Jurkat, Clone E6-1 (cell line): ENCODE results near the gene RALGAPB.
"Not testable (repeated sequence)": the region's sequence is repeated elsewhere in the genome, so short reads cannot be mapped to it uniquely, and the experiment has no call there.

Source experiments
- DNase-seq: peaks from one replicate; pipeline ENCODE4 v3.0.0-alpha.2; 2011; ENCODE audit warnings: low read depth, low spot score
- H3K4me3 ChIP-seq: 2 replicates; pipeline ENCODE4 v1.5.1; 2011; ENCODE audit warnings: mild to moderate bottlenecking, low read length, control low read depth, moderate library complexity

The RALGAPB gene

DNA sequence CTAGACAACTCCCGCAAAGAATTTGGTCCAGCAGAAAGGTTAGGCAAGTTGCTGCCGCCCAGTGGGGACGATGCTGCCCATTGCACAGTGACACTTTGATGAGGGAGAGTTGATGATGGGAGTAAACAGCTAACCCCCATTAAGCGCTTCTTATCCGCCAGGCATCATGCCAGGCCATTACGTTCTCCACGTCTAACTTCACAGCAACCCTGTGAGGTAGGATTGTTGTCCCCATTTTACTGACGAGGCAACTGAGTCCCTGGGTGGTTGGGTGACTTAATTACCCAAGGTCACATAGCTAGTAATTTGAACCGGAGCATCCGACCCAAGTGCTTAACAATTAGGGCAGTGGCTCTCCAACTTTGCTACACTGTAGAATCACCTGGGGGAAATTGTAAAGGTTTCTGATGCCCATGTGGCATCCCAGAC, 738 bp downstream of the RALGAPB start:
- DNase-seq: no peak
- peak overlapping the region; percentile 69 for H3K4me3 ChIP-seq

- H3K4me3 ChIP-seq: no peak overlapping the region
- DNase-seq: no peak
Observed at GRCh38 chr20:38477747-38478146, 5.1 kb downstream of the RALGAPB start.

GRCh38 chr20:38479596-38479995, 7.0 kb downstream of the RALGAPB start:
- no peak for DNase-seq
- H3K4me3 ChIP-seq: no peak overlapping the region

DNA sequence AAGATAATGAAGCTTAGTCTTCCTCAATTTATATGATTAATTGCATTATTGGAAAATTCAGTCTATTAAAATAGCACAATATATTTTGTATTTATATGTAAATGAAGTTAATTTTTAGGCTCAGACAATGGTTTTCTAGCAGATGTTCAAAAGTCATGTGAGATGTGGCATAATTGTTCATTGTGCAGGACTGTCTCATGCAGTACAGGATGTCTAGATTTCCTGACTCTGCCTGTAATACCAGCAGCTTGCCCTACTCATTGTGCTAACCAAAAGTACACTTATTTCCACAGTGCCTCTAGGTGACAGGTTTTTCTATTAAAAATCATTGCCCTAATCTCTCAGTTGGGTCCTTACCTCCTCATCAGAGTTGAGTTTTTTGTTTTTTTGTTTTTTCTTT, 12.4 kb downstream of the RALGAPB start:
- DNase-seq: no peak
- no peak overlapping the region for H3K4me3 ChIP-seq

DNA sequence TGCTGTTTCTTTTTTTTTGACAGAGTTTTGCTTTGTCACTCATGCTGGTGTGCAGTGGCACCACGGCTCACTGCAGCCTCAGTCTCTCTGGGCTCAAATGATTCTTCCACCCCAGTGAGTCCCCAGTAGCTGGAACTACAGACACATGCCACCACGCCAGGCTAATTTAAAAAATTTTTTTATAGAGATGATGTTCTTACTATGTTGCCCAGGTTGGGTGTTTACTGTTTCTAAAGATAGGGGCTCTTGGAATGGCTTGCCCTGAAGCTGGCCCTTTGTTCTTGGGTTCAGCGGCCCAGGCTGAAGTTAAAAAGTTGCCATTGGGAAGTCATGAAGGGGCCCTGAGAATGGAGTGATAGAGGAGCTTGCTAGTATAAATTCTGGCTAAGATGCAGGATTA, 16.5 kb downstream of the RALGAPB start:
- no peak for DNase-seq

DNA sequence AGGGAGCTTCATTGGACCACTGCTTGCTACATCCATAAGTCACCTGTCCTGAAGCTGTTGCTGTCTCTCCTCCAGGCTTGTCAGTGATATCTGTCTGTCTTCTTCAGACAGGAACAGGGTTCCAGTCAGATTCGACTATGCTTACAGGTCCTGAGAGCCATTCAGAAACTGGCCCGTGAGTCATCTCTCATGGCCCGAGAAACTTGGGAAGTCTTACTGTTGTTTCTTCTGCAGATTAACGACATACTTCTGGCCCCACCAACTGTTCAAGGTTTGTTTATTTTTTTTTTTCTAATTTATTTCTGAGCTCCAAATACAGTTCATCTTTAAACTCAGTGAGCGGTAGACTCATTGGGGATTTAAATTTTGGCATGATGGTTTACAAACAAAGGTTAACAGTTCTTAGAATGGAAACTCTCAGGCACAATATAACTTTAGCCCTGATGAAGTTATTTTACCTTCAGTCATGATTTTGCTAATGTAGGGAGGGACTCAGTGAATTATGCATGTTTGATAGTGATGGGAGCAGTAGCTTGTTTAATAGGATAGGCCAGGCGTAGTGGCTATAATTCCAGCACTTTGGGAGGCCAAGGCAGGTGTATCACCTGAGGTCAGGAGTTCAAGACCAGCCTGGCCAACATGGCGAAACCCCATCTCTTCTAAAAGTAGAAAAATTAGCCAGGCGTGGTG, 24.7 kb downstream of the RALGAPB start:
- no peak for DNase-seq
- no peak overlapping the region for H3K4me3 ChIP-seq

More for the DNA sequence above, 16.5 kb downstream of the RALGAPB start:
- no peak overlapping the region for H3K4me3 ChIP-seq

DNA sequence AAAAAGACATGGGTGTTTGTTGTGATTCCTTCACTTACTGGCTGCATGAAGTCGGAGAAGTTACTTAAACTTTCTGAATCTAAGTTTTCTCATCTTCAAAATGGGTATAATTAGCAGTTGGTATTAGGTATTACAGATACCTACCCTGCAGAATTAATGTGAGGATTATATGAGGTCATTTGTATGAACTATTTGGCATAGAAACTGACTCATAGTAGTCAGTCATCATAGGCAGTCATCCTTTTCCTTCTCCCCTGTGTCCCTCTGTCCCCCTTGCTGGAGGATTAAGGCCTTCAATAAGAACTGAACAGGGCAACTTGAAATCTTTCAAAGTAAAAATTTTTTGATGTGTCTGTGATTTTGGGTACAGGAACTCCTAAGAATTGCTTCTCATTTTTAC, 26.3 kb downstream of the RALGAPB start:
- DNase-seq: no peak

GRCh38 chr20:38499366-38499765, 26.7 kb downstream of the RALGAPB start:
- H3K4me3 ChIP-seq: no peak overlapping the region
- no peak for DNase-seq

More for the DNA sequence above, 26.3 kb downstream of the RALGAPB start:
- no peak overlapping the region for H3K4me3 ChIP-seq

DNA sequence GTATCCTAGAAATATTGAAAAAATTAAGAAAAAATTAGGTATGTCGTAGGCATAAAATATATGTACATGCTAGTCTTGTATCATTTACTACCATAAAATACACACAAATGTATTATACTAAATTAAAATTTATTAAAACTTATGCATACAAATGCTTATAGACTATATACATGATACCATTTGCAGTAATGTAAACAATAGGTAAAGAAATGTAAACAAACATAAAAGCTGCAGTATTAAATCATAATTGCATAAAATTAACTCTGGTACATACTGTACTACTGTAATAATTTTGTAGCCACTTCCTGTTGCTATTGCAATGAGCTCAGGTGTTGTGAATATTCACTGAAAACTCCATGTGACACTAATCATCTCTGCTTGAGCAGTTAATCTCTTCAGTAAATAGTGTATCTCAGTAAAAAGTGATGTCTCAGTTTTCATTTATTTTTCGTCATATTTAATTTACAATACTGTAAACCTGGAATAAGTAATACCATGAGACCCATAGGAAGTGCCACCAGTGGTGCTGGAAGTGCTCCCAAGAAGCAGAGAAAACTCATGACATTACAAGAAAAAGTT, 29.3 kb downstream of the RALGAPB start:
- no peak for DNase-seq
- H3K4me3 ChIP-seq: no peak overlapping the region

DNA sequence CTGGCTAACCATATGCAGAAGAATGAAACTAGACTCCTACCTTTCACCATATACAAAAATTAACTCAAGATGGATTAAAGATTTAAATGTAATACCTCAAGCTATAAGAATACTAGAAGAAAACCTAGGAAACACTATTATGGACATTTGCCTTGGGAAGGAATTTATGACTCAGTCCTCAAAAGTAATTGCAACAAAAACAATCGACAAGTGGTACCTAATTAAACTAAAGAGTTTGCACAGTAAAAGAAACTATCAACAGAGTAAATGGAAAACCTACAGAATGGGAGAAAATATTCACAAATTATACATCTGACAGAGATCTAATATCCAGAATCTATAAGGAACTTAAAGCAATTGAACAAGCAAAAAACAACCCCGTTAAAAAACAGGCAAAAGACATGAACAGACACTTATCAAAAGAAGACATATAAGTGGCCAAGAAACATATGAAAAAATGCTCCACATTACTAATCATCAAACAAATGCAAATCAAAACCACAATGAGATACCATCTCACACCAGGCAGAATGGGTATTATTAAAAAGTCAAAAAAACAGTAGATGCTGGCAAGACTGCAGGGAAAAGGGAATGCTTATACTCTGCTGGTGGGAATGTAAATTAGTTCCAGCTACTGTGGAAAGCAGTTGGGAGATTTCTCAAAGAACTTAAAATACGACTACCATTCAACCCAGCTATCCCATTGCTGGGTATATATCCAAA, 31.9 kb downstream of the RALGAPB start:
- no peak for DNase-seq
- H3K4me3 ChIP-seq: no peak overlapping the region

GRCh38 chr20:38505091-38505455, 32.4 kb downstream of the RALGAPB start:
- DNase-seq: no peak
- no peak overlapping the region for H3K4me3 ChIP-seq

DNA sequence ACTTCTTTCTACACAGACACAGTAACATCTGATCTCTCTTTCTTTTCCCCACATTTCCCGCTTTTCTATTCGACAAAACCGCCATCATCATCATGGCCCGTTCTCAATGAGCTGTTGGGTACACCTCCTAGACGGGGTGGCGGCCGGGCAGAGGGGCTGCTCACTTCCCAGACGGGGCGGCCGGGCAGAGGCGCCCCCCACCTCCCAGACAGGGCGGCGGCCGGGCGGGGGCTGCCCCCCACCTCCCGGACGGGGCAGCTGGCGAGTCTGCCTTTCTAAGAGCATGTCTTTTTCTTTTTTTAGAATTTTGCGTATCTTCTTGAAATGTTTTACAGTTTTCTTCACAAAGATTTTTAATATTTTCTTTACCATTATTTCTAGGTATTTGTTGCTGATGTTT, 39.1 kb downstream of the RALGAPB start:
- not testable (repeated sequence) for DNase-seq

DNA sequence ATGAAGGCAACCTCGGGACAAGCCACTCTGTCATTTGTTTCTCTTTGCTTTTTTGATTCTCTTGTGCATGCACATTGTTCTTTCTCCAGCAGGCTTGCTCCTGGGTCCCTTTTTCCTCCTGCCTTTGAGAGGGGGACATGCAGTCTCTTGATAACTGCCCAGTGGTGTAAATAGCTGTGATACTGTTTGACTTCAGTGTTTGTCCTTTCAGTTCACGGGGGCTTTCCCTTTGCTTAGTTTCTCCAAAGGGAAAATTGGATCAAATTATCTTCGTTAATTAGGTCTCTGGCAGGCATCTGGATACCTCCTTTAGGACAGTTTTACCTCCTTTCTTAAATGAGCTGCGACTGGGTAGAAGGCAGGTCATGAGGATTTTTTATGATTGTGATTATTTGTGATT, 41.5 kb downstream of the RALGAPB start:
- no peak for DNase-seq
- H3K4me3 ChIP-seq: no peak overlapping the region

More for the DNA sequence above, 39.1 kb downstream of the RALGAPB start:
- H3K4me3 ChIP-seq: not testable (repeated sequence)

GRCh38 chr20:38514947-38515346, 42.3 kb downstream of the RALGAPB start:
- no peak for DNase-seq
- no peak overlapping the region for H3K4me3 ChIP-seq

DNA sequence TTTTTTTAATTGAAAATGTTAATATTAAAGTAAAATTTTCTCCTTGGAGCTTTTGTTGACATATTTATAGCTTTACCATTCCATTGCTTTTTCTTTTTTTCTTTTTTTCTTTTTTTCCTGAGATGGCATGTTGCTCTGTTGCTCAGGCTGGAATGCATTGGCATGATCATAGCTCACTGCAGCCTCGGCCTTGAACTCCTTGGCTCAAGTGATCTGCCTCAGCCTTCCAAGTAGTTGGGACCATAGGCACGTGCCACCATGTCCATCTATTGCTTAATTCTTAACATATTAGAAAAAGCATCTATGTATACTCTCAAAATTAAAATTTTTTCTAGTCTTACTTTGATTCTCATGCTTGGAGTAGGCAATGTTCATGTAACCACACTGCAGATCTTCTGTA, 43.0 kb downstream of the RALGAPB start:
- DNase-seq: no peak
- H3K4me3 ChIP-seq: no peak overlapping the region

DNA sequence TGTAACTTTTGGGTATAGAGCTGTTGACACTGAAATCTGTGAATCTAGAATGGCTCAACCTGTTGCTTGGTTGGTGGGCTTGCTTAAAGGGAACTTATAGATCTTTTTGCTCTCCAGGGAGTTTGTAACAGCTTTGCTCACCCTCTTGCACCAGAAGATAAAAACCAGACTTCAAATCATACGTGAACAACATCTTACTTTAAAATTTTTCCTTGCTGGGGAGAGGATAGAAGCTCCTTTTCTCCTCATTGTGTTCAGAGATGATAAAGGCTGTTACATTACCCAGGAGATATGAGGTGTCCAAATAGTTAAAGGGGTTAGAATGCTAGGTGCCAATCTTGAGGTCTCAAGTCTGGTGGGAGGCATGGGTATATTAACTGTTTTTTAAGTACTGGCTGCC, 46.8 kb downstream of the RALGAPB start:
- H3K4me3 ChIP-seq: no peak overlapping the region
- no peak for DNase-seq

DNA sequence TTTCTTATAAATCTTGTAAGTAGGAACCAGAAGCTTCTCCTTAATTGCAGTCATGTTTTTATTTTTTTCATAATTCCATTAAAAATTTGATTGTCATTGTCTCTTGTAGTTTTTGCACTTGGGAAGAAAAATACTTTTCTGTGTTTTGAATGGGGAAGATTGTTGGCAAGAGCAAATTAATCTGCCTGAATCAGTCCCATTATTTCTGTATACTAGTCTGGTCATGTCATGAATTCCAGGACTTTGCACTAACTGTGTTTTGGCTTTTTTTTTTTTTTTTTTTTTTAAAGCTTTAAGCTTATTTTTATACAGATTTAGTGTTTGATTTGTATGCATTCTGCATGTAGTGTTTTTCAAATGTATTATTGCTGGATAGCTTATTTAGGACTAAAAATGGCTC, 47.6 kb downstream of the RALGAPB start:
- H3K4me3 ChIP-seq: no peak overlapping the region
- DNase-seq: no peak

GRCh38 chr20:38523697-38524096, 51.1 kb downstream of the RALGAPB start:
- DNase-seq: no peak
- no peak overlapping the region for H3K4me3 ChIP-seq

DNA sequence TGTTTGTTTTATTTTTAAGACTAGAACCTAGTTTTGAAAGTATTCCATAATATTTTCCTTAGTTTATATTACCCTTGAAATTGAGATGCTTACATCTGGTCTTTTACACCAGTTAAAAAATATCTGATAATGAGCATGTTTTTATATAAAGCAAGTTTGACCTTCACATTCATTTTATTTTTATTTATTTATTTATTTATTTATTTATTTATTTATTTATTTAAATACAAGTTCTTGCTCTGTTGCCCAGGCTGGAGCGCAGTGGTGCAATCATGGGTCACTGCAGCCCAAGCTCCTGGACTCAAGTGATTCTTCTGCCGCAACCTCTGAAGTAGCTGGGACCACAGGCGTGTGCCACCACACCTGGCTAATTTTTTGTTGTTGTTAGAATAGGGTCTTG, 55.5 kb downstream of the RALGAPB start:
- no peak for DNase-seq
- no peak overlapping the region for H3K4me3 ChIP-seq

- H3K4me3 ChIP-seq: no peak overlapping the region
- no peak for DNase-seq
Observed at GRCh38 chr20:38531021-38531420, 58.4 kb downstream of the RALGAPB start.
